Superior temporal gyrus (tissue), 1 donor: ENCODE measurements around the gene FAM120AOS.
"Not testable (repeated sequence)": the region's sequence is repeated elsewhere in the genome, so short reads cannot be mapped to it uniquely, and the experiment has no call there.

Source experiments
- DNase-seq: peaks from one replicate; pipeline ENCODE4 v3.0.0-alpha.2; 2016; ENCODE audit errors: extremely low spot score

The FAM120AOS gene

GRCh38 chr9:93467062-93467416 is 13.7 kb upstream of the FAM120AOS start:
- DNase-seq, result no peak

GRCh38 chr9:93466416-93467061 is 13.2 kb upstream of the FAM120AOS start:
- DNase-seq, result no peak

GRCh38 chr9:93465855-93466254 is 12.5 kb upstream of the FAM120AOS start:
- no peak for DNase-seq

- no peak for DNase-seq
Observed at GRCh38 chr9:93464876-93465275, 11.5 kb upstream of the FAM120AOS start.

GRCh38 chr9:93464395-93464794 is 11.0 kb upstream of the FAM120AOS start:
- DNase-seq, result no peak

GRCh38 chr9:93463638-93464248 is 10.4 kb upstream of the FAM120AOS start:
- no peak for DNase-seq

- no peak for DNase-seq
Observed at GRCh38 chr9:93461821-93462220, 8.4 kb upstream of the FAM120AOS start.

GRCh38 chr9:93461414-93461743 is 8.0 kb upstream of the FAM120AOS start:
- DNase-seq, result no peak

GRCh38 chr9:93460689-93461413 is 7.5 kb upstream of the FAM120AOS start:
- no peak for DNase-seq

- no peak for DNase-seq
Observed at GRCh38 chr9:93459432-93459847, 6.1 kb upstream of the FAM120AOS start.

- DNase-seq, result no peak
Observed at GRCh38 chr9:93458712-93459111, 5.3 kb upstream of the FAM120AOS start.

GRCh38 chr9:93457006-93457405 is 3.6 kb upstream of the FAM120AOS start:
- no peak for DNase-seq

- no peak for DNase-seq
Observed at GRCh38 chr9:93456504-93456903, 3.1 kb upstream of the FAM120AOS start.

- DNase-seq, result no peak
Observed at GRCh38 chr9:93456022-93456421, 2.6 kb upstream of the FAM120AOS start.

GRCh38 chr9:93452710-93453046 is 703 bp downstream of the FAM120AOS start:
- DNase-seq, result peak; percentile 67

GRCh38 chr9:93451849-93452709 is 1.3 kb downstream of the FAM120AOS start:
- no peak for DNase-seq

GRCh38 chr9:93450945-93451815 is 2.2 kb downstream of the FAM120AOS start, which contains the start of gene FAM120A:
TSS of gene FAM120A (plus strand) at chr9:93451685. CDS start at chr9:93451916, 231 bp downstream.
- DNase-seq, result peak; percentile 68

- no peak for DNase-seq
Observed at GRCh38 chr9:93447655-93448054, 5.7 kb downstream of the FAM120AOS start.

- DNase-seq, result no peak
Observed at GRCh38 chr9:93446073-93446472, 7.3 kb downstream of the FAM120AOS start.

- no peak for DNase-seq
Observed at GRCh38 chr9:93440896-93441580, 12.3 kb downstream of the FAM120AOS start.

GRCh38 chr9:93439301-93439700 is 14.1 kb downstream of the FAM120AOS start:
- not testable (repeated sequence) for DNase-seq
